SJCRH30 (cell line): ENCODE data around the gene SLC39A11. TPM values are rescaled to one million over a fixed set of nuclear protein-coding genes. Genes with fewer than 3 reads are reported as not detected.
"Not testable (repeated sequence)": the region's sequence is repeated elsewhere in the genome, so short reads cannot be mapped to it uniquely, and the experiment has no call there.

Experiments
- DNase-seq, 2 experiments: peaks; one replicate each; pipeline ENCODE4 v3.0.0-alpha.2; 2015 to 2020
- H3K27ac ChIP-seq: fragments of 250-450 bp; sonication (Bioruptor Pico); 2 replicates; pipeline ENCODE4 v1.5.1; 2020; ENCODE audit warnings: mild to moderate bottlenecking, moderate library complexity
- H3K27me3 ChIP-seq: fragments of 250-450 bp; sonication (Bioruptor Pico); 2 replicates; pipeline ENCODE4 v1.5.1; 2020; ENCODE audit warnings: mild to moderate bottlenecking, moderate library complexity
- H3K36me3 ChIP-seq: fragments of 250-450 bp; sonication (Bioruptor Pico); 2 replicates; pipeline ENCODE4 v1.5.1; 2020; ENCODE audit warnings: mild to moderate bottlenecking, moderate library complexity
- H3K4me1 ChIP-seq: fragments of 250-450 bp; sonication (Bioruptor Pico); 2 replicates; pipeline ENCODE4 v1.5.1; 2020; ENCODE audit warnings: mild to moderate bottlenecking, moderate library complexity
- H3K4me3 ChIP-seq: fragments of 250-450 bp; sonication (Bioruptor Pico); 2 replicates; pipeline ENCODE4 v1.5.1; 2020; ENCODE audit warnings: mild to moderate bottlenecking, moderate library complexity
- H3K9me3 ChIP-seq: fragments of 250-450 bp; sonication (Bioruptor Pico); replicated peaks from 2 replicates; pipeline ENCODE4 v1.5.1; 2020; ENCODE audit warnings: mild to moderate bottlenecking, moderate library complexity
- total RNA-seq: library from RNA; depleted of rRNA; stranded (reverse); fragments of >200 nt; shearing (Covaris generic); gene quantifications from 2 replicates; pipeline ENCODE4 v1.2.3, GENCODE V29; 2014

Gene SLC39A11
- total RNA-seq, 1 experiment from 2014 or later = 9.3 TPM

DNA sequence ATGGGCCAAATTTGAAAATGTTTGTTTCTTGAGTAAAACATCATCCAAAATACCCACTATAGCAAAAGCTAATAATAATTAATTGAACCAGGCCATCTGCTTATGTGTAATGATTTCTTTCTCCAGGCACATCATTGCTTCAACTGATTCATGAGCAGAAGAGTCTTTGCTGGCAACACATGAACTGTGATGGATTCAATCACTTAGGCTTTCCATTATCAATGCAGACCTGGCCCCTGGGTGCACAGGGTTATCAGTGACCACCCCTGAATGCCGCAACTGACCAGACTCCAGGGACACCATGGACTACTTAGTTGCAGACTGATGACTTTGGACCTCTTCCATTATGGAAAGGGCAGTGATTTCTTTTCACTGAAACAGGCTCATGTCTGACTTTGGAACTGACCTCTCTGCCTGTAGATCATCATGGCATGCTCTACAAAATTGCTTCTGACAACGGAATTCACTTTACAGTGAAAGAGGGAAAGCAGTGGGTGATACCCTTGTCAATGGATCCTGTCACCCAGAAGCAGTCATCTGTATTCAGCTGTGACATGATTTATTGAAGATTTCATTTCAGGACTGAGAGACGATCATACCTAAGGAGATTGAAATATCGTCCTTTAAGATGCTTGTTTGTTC is 448.8 kb downstream of the SLC39A11 start:
- Histone ChIP-seq H3K27ac (no peak overlapping the region), H3K9me3 (no peaks in the 10 kb centered on the region), H3K4me1 (no peaks in the 10 kb centered on the region), H3K27me3 (peaks cover 7% of the 10 kb centered on the region; the same call in 1 of the 2 replicates), H3K36me3 (no peaks in the 10 kb centered on the region), H3K4me3 (no peak overlapping the region)
- no peak for DNase-seq

DNA sequence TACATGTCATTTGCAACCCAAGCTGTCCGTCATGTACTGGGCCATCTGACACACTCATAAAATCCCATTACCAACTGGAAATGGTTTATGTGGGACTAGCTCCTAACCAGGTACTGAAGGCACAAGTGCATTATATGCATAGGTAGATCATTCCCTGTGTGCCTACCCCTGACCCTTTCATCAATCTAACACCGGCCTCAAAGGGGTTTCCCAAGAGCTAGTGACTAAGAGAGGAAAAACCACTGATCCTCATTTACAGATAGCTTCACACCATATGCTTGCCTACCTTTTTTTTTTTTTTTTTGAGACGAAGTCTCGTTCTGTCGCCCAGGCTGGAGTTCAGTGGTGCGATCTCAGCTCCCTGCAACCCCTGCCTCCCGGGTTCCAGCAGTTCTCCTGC is 449.8 kb downstream of the SLC39A11 start:
- Histone ChIP-seq H3K27ac (no peak overlapping the region), H3K27me3 (peaks cover 15% of the 10 kb centered on the region; the same call in 1 of the 2 replicates), H3K4me1 (no peaks in the 10 kb centered on the region), H3K36me3 (no peaks in the 10 kb centered on the region), H3K9me3 (no peaks in the 10 kb centered on the region), H3K4me3 (no peak overlapping the region)
- no peak for DNase-seq

DNA sequence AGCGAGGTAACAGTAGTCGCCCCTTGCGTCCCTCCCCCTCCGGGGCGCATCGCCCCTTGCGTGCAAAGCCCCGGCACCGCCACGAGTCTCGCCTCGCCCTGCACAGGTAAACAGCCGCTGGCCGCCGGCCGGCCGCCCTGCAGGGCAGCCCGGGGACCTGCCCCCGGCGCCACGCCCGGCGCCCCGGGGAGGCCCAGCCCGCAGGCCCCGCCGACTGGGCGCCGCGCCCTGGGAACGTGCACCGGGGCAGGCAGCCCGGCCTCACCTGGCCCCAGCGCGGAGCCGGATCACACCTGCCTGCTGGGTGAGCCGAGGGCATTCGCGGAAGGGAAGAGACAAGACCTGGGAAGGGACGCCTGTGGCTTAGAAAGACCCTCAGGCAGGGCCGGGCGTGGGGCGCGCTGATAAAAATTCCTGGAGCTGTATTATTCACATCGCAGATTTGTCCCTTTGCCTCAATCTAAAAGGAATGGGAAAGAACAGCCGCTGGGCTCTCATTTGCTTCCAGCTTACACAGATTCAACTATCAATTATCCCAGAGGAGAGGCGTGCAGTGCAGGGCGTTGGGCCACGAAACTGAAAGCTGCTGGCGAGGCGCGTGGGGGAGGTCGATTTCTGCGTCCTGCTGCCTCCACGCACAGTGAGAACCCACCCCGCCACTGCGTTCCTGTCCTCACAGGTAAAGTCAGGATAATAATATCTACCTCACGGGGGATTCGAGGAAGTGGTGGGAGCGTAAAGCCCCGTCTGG is 451.9 kb downstream of the SLC39A11 start:
- no peaks in the 10 kb centered on the region for H3K4me1 ChIP-seq
- no peaks in the 10 kb centered on the region for H3K9me3 ChIP-seq
- H3K36me3 ChIP-seq = no peaks in the 10 kb centered on the region
- peaks cover 21% of the 10 kb centered on the region; the same call in 1 of the 2 replicates for H3K27me3 ChIP-seq
- no peak overlapping the region for H3K27ac ChIP-seq
- no peak for DNase-seq
- no peak overlapping the region for H3K4me3 ChIP-seq

- Histone ChIP-seq H3K36me3 (no peaks in the 10 kb centered on the region), H3K27me3 (peaks cover 27% of the 10 kb centered on the region), H3K9me3 (no peaks in the 10 kb centered on the region), H3K4me3 (no peak overlapping the region), H3K27ac (no peak overlapping the region), H3K4me1 (no peaks in the 10 kb centered on the region)
- DNase-seq = no peak
These were observed 452.8 kb downstream of the SLC39A11 start for GRCh38 chr17:72639711-72640110.

GRCh38 chr17:72638932-72639331 is 453.6 kb downstream of the SLC39A11 start:
- H3K4me1 ChIP-seq = not testable (repeated sequence)

GRCh38 chr17:72635034-72635635 is 457.4 kb downstream of the SLC39A11 start:
- Histone ChIP-seq H3K4me3 (no peak overlapping the region), H3K9me3 (no peaks in the 10 kb centered on the region), H3K27ac (no peak overlapping the region), H3K4me1 (no peaks in the 10 kb centered on the region), H3K36me3 (no peaks in the 10 kb centered on the region), H3K27me3 (peaks cover 42% of the 10 kb centered on the region)
- DNase-seq = no peak

More at GRCh38 chr17:72638932-72639331, 453.6 kb downstream of the SLC39A11 start:
- not testable (repeated sequence) for DNase-seq, H3K36me3 ChIP-seq, H3K9me3 ChIP-seq, H3K4me3 ChIP-seq, H3K27ac ChIP-seq
- peaks cover 27% of the 10 kb centered on the region for H3K27me3 ChIP-seq

DNA sequence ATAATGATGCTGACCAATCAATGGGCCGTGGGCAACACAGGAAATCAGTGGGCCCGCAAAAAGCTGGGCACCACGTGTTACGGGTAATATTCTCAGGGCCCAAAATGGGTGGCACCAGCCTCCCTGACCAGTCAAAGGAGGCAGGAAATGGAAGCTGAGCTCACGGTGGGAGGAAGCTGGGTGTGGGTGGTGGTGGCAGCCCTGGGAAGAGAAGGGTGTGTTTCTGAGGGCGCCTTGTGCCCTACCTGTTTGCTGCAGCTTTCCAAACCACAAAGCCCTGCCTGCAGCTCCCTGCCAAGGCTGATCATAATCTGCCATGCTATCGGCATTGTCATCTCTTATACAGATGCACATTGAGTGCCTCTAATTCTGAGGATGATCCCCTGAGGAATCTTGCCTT is 457.9 kb downstream of the SLC39A11 start:
- no peaks in the 10 kb centered on the region for H3K36me3 ChIP-seq
- no peak for DNase-seq
- H3K9me3 ChIP-seq = no peaks in the 10 kb centered on the region
- peaks cover 41% of the 10 kb centered on the region for H3K27me3 ChIP-seq
- H3K4me1 ChIP-seq = no peaks in the 10 kb centered on the region
- no peak overlapping the region for H3K4me3 ChIP-seq
- no peak overlapping the region for H3K27ac ChIP-seq

DNA sequence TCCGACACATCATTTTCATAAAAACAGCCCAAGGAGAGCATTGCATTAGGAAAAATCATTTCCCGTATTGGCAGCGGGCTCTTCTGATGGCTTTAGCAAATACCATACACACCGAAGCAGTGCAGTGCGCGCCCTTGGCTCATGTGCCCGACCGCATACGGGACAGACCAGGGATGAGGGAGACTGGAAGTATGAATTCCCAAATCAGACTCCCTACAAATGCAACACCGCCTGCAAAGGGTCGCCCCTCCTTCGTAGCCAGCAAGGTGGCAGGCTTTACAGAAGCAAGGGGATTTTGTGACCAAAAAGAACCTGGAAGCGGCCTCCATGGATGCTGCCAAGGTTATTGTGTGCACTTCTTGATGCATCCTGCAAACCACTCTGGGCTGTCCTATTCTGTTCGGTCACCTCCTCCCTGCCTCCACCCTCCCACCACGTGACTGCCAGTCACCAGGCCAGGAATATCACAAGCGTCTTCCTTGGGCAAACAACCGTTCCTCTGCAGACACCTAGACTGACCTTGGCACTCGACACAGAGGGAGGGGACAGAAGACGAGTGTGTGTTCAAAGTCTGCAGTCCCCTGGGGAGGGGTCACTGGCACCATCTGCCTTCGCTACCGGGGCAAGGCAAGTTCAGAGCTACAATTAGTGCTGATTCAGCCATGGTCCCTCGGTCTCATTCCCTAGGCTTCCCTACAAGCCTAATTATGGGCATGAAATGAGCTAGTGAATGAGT is 460.4 kb downstream of the SLC39A11 start:
- H3K36me3 ChIP-seq = no peaks in the 10 kb centered on the region
- no peak for DNase-seq
- no peak overlapping the region for H3K27ac ChIP-seq
- no peak overlapping the region for H3K4me3 ChIP-seq
- H3K27me3 ChIP-seq = peaks cover 22% of the 10 kb centered on the region
- no peaks in the 10 kb centered on the region for H3K9me3 ChIP-seq
- no peaks in the 10 kb centered on the region for H3K4me1 ChIP-seq

DNA sequence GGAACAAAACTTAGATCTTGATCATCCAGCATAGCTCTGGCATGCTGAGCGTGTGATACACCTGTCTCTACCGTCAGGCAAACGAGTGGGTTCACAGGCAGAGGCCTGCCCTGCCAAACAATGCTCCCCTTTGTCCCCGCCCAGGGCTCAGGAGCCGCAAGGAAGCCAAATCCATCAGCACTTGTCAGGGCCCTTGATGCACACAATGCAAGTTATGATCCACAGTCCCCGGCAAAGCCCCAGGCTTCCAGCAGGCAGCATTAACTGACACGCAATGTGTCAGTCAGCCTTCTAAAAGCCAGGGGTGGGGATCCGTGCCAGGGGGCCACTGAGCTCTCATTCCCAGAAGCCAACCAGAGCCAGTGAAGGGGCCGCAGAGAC is 460.9 kb downstream of the SLC39A11 start:
- no peak overlapping the region for H3K4me3 ChIP-seq
- no peaks in the 10 kb centered on the region for H3K9me3 ChIP-seq
- H3K27ac ChIP-seq = no peak overlapping the region
- peaks cover 22% of the 10 kb centered on the region for H3K27me3 ChIP-seq
- no peaks in the 10 kb centered on the region for H3K36me3 ChIP-seq
- H3K4me1 ChIP-seq = no peaks in the 10 kb centered on the region
- DNase-seq = peak; percentile 31 to 67

GRCh38 chr17:72624652-72625051 is 467.8 kb downstream of the SLC39A11 start:
- H3K9me3 ChIP-seq = no peaks in the 10 kb centered on the region
- no peak overlapping the region for H3K27ac ChIP-seq
- peaks cover 19% of the 10 kb centered on the region for H3K27me3 ChIP-seq
- no peaks in the 10 kb centered on the region for H3K36me3 ChIP-seq
- H3K4me1 ChIP-seq = no peaks in the 10 kb centered on the region
- no peak overlapping the region for H3K4me3 ChIP-seq
- DNase-seq = no peak

- Histone ChIP-seq H3K27ac (no peak overlapping the region), H3K36me3 (no peaks in the 10 kb centered on the region), H3K9me3 (no peaks in the 10 kb centered on the region), H3K4me1 (no peaks in the 10 kb centered on the region), H3K4me3 (no peak overlapping the region), H3K27me3 (peaks cover 19% of the 10 kb centered on the region)
- DNase-seq = no peak
These were observed 468.3 kb downstream of the SLC39A11 start for GRCh38 chr17:72624226-72624625.

GRCh38 chr17:72622661-72623433 is 469.6 kb downstream of the SLC39A11 start:
- Histone ChIP-seq H3K27ac (no peak overlapping the region), H3K27me3 (peaks cover 22% of the 10 kb centered on the region), H3K36me3 (no peaks in the 10 kb centered on the region), H3K4me1 (no peaks in the 10 kb centered on the region), H3K4me3 (no peak overlapping the region), H3K9me3 (no peaks in the 10 kb centered on the region)
- no peak for DNase-seq

- no peaks in the 10 kb centered on the region for H3K4me1 ChIP-seq
- H3K4me3 ChIP-seq = no peak overlapping the region
- H3K27ac ChIP-seq = no peak overlapping the region
- peaks cover 31% of the 10 kb centered on the region for H3K27me3 ChIP-seq
- no peaks in the 10 kb centered on the region for H3K36me3 ChIP-seq
- DNase-seq = no peak
- no peaks in the 10 kb centered on the region for H3K9me3 ChIP-seq
These were observed 472.4 kb downstream of the SLC39A11 start for GRCh38 chr17:72619976-72620650.

GRCh38 chr17:72618001-72618509 is 474.4 kb downstream of the SLC39A11 start:
- no peak for DNase-seq
- no peak overlapping the region for H3K4me3 ChIP-seq
- no peaks in the 10 kb centered on the region for H3K4me1 ChIP-seq
- H3K9me3 ChIP-seq = no peaks in the 10 kb centered on the region
- no peak overlapping the region for H3K27ac ChIP-seq
- H3K36me3 ChIP-seq = no peaks in the 10 kb centered on the region
- H3K27me3 ChIP-seq = peaks cover 42% of the 10 kb centered on the region
